ENCODE measurements around the gene ELF5. TPM values are rescaled to one million over a fixed set of nuclear protein-coding genes. Genes with fewer than 3 reads are reported as not detected.

The ELF5 gene
- total RNA-seq, 1 experiment from 2014 or later = 0.11 TPM

DNA sequence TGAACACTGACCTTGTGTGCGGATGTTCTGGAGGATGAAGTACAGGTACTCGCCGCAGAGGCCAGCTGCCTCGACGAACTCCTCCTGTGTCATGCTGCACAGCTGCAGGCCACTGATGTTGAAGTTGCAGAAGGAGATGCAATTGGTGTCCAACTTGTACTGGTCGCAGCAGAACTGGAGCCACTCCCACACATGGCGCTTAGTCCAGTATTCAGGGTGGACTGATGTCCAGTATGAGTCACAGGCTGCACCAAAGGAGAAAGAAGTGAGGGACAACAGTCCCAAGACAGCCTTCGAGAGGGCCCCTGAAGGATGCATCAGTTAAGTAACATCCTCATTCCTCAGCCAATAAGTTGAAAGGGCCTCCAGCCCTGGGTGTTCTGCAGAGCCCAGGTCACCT is 20.1 kb downstream of the ELF5 start:
- intact Hi-C loops (cut with micrococcal nuclease; ENCODE audit: unreplicated experiment) = loop anchor here (1.0 to 2.0 kb wide), 2 partner anchors 135 to 319 kb away; partner anchors contain the start of gene ABTB2
- Mint-ChIP-seq H3K27me3 (ENCODE audit: insufficient read depth, unreplicated experiment) (peaks cover 4% of the 10 kb centered on the region), H3K4me1 (ENCODE audit: low read depth, unreplicated experiment) (no peaks in the 10 kb centered on the region), H3K27ac (ENCODE audit: unreplicated experiment) (no peak overlapping the region), H3K4me3 (ENCODE audit: unreplicated experiment) (no peak overlapping the region), H3K36me3 (ENCODE audit: insufficient read depth, unreplicated experiment) (no peaks in the 10 kb centered on the region), H3K9me3 (ENCODE audit: unreplicated experiment) (no peaks in the 10 kb centered on the region)
- Histone ChIP-seq H3K4me3 (ENCODE audit: low read depth, low read length) (no peak overlapping the region), H3K36me3 (ENCODE audit: control insufficient read depth, insufficient read depth, low read length) (no peaks in the 10 kb centered on the region), H3K4me1 (no peaks in the 10 kb centered on the region), H3K27me3 (replicated peaks; ENCODE audit: control insufficient read depth, insufficient read depth, low read length) (no peaks in the 10 kb centered on the region), H3K9me3 (no peaks in the 10 kb centered on the region)
- ChIA-PET POLR2A (no interaction called here), CTCF (no interaction called here)
- no peak for DNase-seq
- no TSS peak for BruUV-seq (replicated peaks)
- TF ChIP-seq, protein P1, sequence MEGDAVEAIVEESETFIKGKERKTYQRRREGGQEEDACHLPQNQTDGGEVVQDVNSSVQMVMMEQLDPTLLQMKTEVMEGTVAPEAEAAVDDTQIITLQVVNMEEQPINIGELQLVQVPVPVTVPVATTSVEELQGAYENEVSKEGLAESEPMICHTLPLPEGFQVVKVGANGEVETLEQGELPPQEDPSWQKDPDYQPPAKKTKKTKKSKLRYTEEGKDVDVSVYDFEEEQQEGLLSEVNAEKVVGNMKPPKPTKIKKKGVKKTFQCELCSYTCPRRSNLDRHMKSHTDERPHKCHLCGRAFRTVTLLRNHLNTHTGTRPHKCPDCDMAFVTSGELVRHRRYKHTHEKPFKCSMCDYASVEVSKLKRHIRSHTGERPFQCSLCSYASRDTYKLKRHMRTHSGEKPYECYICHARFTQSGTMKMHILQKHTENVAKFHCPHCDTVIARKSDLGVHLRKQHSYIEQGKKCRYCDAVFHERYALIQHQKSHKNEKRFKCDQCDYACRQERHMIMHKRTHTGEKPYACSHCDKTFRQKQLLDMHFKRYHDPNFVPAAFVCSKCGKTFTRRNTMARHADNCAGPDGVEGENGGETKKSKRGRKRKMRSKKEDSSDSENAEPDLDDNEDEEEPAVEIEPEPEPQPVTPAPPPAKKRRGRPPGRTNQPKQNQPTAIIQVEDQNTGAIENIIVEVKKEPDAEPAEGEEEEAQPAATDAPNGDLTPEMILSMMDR (IDR thresholded peaks at IDR 0.05; ENCODE audit: insufficient read depth in 1 of 2, low read depth in 1 of 2, low read length in 1 of 2, severe bottlenecking in 1 of 2, unreplicated experiment in 1 of 2) = no peak

DNA sequence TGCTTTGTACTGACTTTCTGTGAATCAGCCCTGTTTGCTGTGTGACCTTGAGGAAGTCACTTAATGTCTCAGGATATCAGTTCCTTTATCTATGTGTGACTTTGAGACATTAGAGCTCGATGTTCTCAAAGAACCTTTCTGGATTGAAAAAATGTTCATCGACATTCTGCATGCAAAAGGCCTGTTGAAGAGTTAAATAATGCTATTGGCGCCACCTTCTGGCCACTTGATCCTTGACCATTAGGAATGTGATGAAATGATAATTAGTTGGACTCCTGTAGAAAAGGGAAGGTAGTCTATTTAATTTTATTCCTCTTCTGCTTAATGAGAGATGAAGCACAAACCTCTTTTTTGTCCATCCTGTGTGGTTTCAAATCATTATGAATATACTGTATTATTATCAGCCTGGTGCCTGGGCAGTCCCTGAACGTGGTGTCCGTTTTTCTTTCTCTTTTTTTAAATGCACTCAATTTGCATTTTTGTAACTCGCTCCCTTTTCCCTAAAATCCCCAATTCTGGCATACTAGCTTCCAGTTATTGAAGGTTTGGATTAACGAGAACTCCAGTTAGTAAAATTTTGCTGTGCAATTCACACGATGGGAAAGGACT is 20.7 kb downstream of the ELF5 start:
- Histone ChIP-seq H3K27me3 (replicated peaks; ENCODE audit: control insufficient read depth, insufficient read depth, low read length) (no peaks in the 10 kb centered on the region), H3K36me3 (ENCODE audit: control insufficient read depth, insufficient read depth, low read length) (no peaks in the 10 kb centered on the region), H3K4me3 (ENCODE audit: low read depth, low read length) (no peak overlapping the region), H3K9me3 (no peaks in the 10 kb centered on the region), H3K4me1 (no peaks in the 10 kb centered on the region)
- peak; percentile 60 to 63 for DNase-seq
- ChIA-PET POLR2A (no interaction called here), CTCF (interaction anchor here (0.7 to 1.3 kb wide), 8 partner anchors 14 to 343 kb away, joined by 3 to 9 read pairs (median 4); partner anchors contain the start of gene ABTB2)
- no peaks in the 10 kb centered on the region for H3K36me3 Mint-ChIP-seq (ENCODE audit: insufficient read depth, unreplicated experiment)
- no peak overlapping the region for H3K4me3 Mint-ChIP-seq (ENCODE audit: unreplicated experiment)
- H3K27me3 Mint-ChIP-seq (ENCODE audit: insufficient read depth, unreplicated experiment) = peaks cover 4% of the 10 kb centered on the region
- TF ChIP-seq, protein P1 (IDR thresholded peaks at IDR 0.05; ENCODE audit: insufficient read depth in 1 of 2, low read depth in 1 of 2, low read length in 1 of 2, severe bottlenecking in 1 of 2, unreplicated experiment in 1 of 2) = peak; percentile 64 to 69
- no TSS peak for BruUV-seq (replicated peaks)
- intact Hi-C loops (cut with micrococcal nuclease; ENCODE audit: unreplicated experiment) = loop anchor here (1.0 to 2.0 kb wide), 2 partner anchors 134 to 319 kb away; partner anchors contain the start of gene ABTB2
- no peak overlapping the region for H3K27ac Mint-ChIP-seq (ENCODE audit: unreplicated experiment)
- H3K4me1 Mint-ChIP-seq (ENCODE audit: low read depth, unreplicated experiment) = no peaks in the 10 kb centered on the region
- H3K9me3 Mint-ChIP-seq (ENCODE audit: unreplicated experiment) = no peaks in the 10 kb centered on the region

GRCh38 chr11:34490304-34490703 is 23.3 kb downstream of the ELF5 start:
- no peaks in the 10 kb centered on the region for H3K9me3 ChIP-seq
- DNase-seq = no peak
- intact Hi-C loops (cut with micrococcal nuclease; ENCODE audit: unreplicated experiment) = no loop called here
- H3K27me3 Mint-ChIP-seq (ENCODE audit: insufficient read depth, unreplicated experiment) = peaks cover 4% of the 10 kb centered on the region
- no peak overlapping the region for H3K4me3 Mint-ChIP-seq (ENCODE audit: unreplicated experiment)
- H3K4me3 ChIP-seq (ENCODE audit: low read depth, low read length) = no peak overlapping the region
- ChIA-PET POLR2A (no interaction called here), CTCF (no interaction called here)
- no peak overlapping the region for H3K27ac Mint-ChIP-seq (ENCODE audit: unreplicated experiment)
- no peaks in the 10 kb centered on the region for H3K4me1 ChIP-seq
- no peaks in the 10 kb centered on the region for H3K27me3 ChIP-seq (replicated peaks; ENCODE audit: control insufficient read depth, insufficient read depth, low read length)
- no peaks in the 10 kb centered on the region for H3K4me1 Mint-ChIP-seq (ENCODE audit: low read depth, unreplicated experiment)
- BruUV-seq (replicated peaks) = no TSS peak
- no peaks in the 10 kb centered on the region for H3K36me3 Mint-ChIP-seq (ENCODE audit: insufficient read depth, unreplicated experiment)
- H3K9me3 Mint-ChIP-seq (ENCODE audit: unreplicated experiment) = no peaks in the 10 kb centered on the region
- TF ChIP-seq, protein P1 (IDR thresholded peaks at IDR 0.05; ENCODE audit: insufficient read depth in 1 of 2, low read depth in 1 of 2, low read length in 1 of 2, severe bottlenecking in 1 of 2, unreplicated experiment in 1 of 2) = no peak
- no peaks in the 10 kb centered on the region for H3K36me3 ChIP-seq (ENCODE audit: control insufficient read depth, insufficient read depth, low read length)
